Muscle of leg (tissue), 11 donors: ENCODE data around the gene PSMG2. TPM values are rescaled to one million over a fixed set of nuclear protein-coding genes. Genes with fewer than 3 reads are reported as not detected.

ENCODE experiments used
- DNase-seq: peaks from one replicate; pipeline ENCODE4 v3.0.0; 2013
- H3K27ac ChIP-seq: one replicate; pipeline ENCODE4 v1.5.1; 2013; ENCODE audit warnings: mild to moderate bottlenecking, low read length, control low read depth
- H3K27me3 ChIP-seq: one replicate; pipeline ENCODE4 v1.6.1; 2013; ENCODE audit warnings: low read length; ENCODE audit not compliant: control insufficient read depth, insufficient read depth
- H3K36me3 ChIP-seq: one replicate; pipeline ENCODE4 v1.6.1; 2013; ENCODE audit warnings: low read length; ENCODE audit not compliant: control insufficient read depth, insufficient read depth
- H3K4me1 ChIP-seq: one replicate; pipeline ENCODE4 v1.6.1; 2013; ENCODE audit warnings: low read length; ENCODE audit not compliant: control insufficient read depth, insufficient read depth
- H3K4me3 ChIP-seq: one replicate; pipeline ENCODE4 v1.5.1; 2013; ENCODE audit warnings: low read length, control low read depth
- H3K9me3 ChIP-seq: replicated peaks from 2 replicates; pipeline ENCODE4 v1.6.1; 2013; ENCODE audit warnings: low read depth, low read length; ENCODE audit not compliant: control insufficient read depth
- WGBS: methylation state at CpG from one replicate; pipeline ENCODE4 v1.1.5; 2013; ENCODE audit warnings: missing lambda C conversion rate; ENCODE audit not compliant: insufficient coverage; 5-methylcytosine and 5-hydroxymethylcytosine counted together
- polyA plus RNA-seq, 8 donors: library from polyadenylated mRNA; unstranded; fragments of 120-200 nt; gene quantifications; one replicate each; pipeline versions ENCODE4 v1.2.1 to v1.2.3, GENCODE V29; 2013; ENCODE audit warnings: inconsistent platforms in 1 of 8, low replicate concordance in 1 of 8; ENCODE audit not compliant: insufficient read length in 8 of 8, insufficient read depth in 1 of 8
- total RNA-seq: library from RNA; stranded (reverse); fragments of 120-200 nt; gene quantifications from one replicate; pipeline ENCODE4 v1.2.4, GENCODE V29; 2013

The PSMG2 gene
- total and polyA plus RNA-seq, 9 donors: 40.4 to 61.0 (median 46.5) TPM

DNA sequence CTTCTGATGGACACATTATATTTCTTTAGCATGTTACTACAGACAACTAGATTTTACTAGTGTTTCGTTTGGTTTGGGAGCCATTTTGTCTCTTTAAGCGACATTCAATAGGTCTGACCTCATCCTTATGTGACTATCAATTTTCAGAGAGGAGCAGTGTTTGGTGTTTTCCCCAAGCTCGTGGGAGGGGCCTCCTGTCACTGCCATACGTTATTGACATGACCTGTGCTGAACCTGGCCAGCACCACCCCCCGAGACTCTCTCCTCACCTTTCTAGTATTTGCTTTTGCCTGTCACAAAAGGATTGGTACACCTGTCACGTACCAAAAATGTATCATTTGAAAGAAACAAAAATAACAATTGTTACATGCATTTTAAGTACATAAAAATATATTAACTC lies 69.3 kb downstream of the PSMG2 start:
- Histone ChIP-seq H3K4me3 (no peak overlapping the region), H3K36me3 (no peaks in the 10 kb centered on the region), H3K4me1 (no peaks in the 10 kb centered on the region), H3K27ac (no peak overlapping the region), H3K27me3 (peaks cover 2% of the 10 kb centered on the region), H3K9me3 (no peaks in the 10 kb centered on the region)
- DNase-seq: no peak
- 46% methylated on average over 2 of the region's 6 CpGs for WGBS

DNA sequence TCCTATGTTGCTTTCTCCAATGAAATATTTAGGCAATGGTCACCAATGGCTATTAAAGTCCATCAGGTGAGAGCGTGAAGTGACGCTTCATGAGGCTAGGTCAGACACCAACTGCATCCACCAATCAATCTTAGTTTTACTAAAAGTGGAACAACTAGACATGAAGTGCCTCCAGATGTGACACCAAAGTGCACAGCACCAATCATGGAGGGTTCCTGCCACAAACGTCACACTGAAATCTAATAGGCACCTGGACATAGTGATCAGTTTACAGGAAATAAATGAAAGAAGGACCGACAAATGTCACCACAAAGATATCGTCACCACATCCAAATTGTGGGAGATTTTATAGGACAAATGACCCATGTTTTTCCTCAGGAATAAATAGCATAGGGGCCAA lies 70.5 kb downstream of the PSMG2 start:
- peaks cover 2% of the 10 kb centered on the region for H3K27me3 ChIP-seq
- H3K36me3 ChIP-seq: no peaks in the 10 kb centered on the region
- WGBS: 83% methylated on average over 1 of the region's 5 CpGs
- H3K27ac ChIP-seq: no peak overlapping the region
- H3K4me3 ChIP-seq: no peak overlapping the region
- H3K4me1 ChIP-seq: no peaks in the 10 kb centered on the region
- no peak for DNase-seq
- no peaks in the 10 kb centered on the region for H3K9me3 ChIP-seq

DNA sequence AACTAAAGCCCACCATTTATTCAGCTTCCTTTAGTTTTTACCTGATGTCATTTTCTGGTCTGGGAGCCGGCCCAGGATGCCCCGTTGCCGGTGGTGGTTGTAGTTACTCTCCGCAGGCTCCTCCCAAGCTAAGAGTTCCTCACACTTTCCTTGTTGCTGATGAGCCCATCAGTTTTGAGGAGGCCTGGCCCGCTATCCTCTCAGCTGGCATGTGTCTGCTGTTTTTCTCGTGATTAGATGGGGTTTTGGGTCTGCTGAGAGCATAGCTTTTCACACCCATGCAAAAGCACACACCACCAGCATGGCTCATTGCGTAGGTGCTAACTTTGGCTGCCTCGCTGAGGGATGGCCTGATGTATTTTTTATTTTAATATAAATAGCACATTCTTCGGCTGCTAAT lies 72.1 kb downstream of the PSMG2 start:
- peaks cover 2% of the 10 kb centered on the region for H3K27me3 ChIP-seq
- no peak overlapping the region for H3K4me3 ChIP-seq
- no peaks in the 10 kb centered on the region for H3K36me3 ChIP-seq
- H3K27ac ChIP-seq: no peak overlapping the region
- H3K9me3 ChIP-seq: no peaks in the 10 kb centered on the region
- no peaks in the 10 kb centered on the region for H3K4me1 ChIP-seq
- no CpG with 5 or more reads among the region's 9 CpGs for WGBS
- no peak for DNase-seq

Other genes with a start within 250 kb of the PSMG2 start
- gene SPIRE1, start 44.9 kb upstream of the PSMG2 start, total RNA-seq: 13.3 TPM
- gene SPIRE1, start 44.9 kb upstream of the PSMG2 start, polyA plus RNA-seq: 10 to 100 TPM; 10.3 to 13.9 (median 11.7) TPM
- gene CEP76, start 319 bp upstream of the PSMG2 start, total RNA-seq: 5.7 TPM
- gene CEP76, start 319 bp upstream of the PSMG2 start, polyA plus RNA-seq: 1 to 10 TPM; 4.5 to 6.6 (median 5.0) TPM
- 22.7 TPM for gene PTPN2, start 181.2 kb downstream of the PSMG2 start, total RNA-seq
- 10 to 100 TPM; 24.7 to 34.1 (median 27.9) TPM for gene PTPN2, start 181.2 kb downstream of the PSMG2 start, polyA plus RNA-seq
- 16.6 TPM for gene SEH1L, start 245.0 kb downstream of the PSMG2 start, total RNA-seq
- 10 to 100 TPM; 24.4 to 30.7 (median 27.8) TPM for gene SEH1L, start 245.0 kb downstream of the PSMG2 start, polyA plus RNA-seq